Panc1 (cell line): ENCODE results near the gene EMSY. TPM values are rescaled to one million over a fixed set of nuclear protein-coding genes. Genes with fewer than 3 reads are reported as not detected.

ENCODE experiments used
- ATAC-seq: fragments of 200-7000 bp; cut with Tn5 transposase; 2 replicates; pipeline ENCODE4 v1.9.1; 2020; ENCODE audit warnings: mild to moderate bottlenecking, moderate library complexity
- BruUV-seq: library from RNA; stranded (reverse); fragments of 400-500 nt; replicated peaks from 2 replicates; lab custom pipeline; 2021; lab: Mats Ljungman, UMichigan
- CTCF ChIA-PET: fragments of 300-600 bp; sonication (Branson Sonifier 250); formaldehyde crosslinking; loops from one replicate; lab custom pipeline; 2022; ENCODE audit warnings: antibody characterized with exemption; lab: Charles Lee
- POLR2A ChIA-PET: fragments of 300-600 bp; sonication (Branson Sonifier 250); formaldehyde crosslinking; loops from one replicate; lab custom pipeline; 2022; ENCODE audit warnings: antibody characterized with exemption; lab: Charles Lee
- DNase-seq: peaks from one replicate; pipeline ENCODE4 v3.0.0-alpha.2; 2010; ENCODE audit warnings: low read depth, low spot score
- H3K27ac ChIP-seq: 2 replicates; pipeline ENCODE4 v1.5.1; 2011; ENCODE audit warnings: mild to moderate bottlenecking, low read length, inconsistent platforms
- H3K27me3 ChIP-seq: fragments of 200-500 bp; sonication (Bioruptor generic); 2 replicates; pipeline ENCODE4 v1.6.0; 2014; ENCODE audit warnings: low read length, inconsistent platforms; ENCODE audit not compliant: control insufficient read depth, insufficient read depth
- H3K36me3 ChIP-seq: fragments of 200-500 bp; sonication (Bioruptor generic); 2 replicates; pipeline ENCODE4 v1.5.1; 2014; ENCODE audit warnings: inconsistent platforms, mild to moderate bottlenecking, low read length, moderate library complexity; ENCODE audit not compliant: control insufficient read depth, insufficient read depth
- H3K4me1 ChIP-seq: 2 replicates; pipeline ENCODE4 v1.5.1; 2011; ENCODE audit warnings: inconsistent platforms, mild to moderate bottlenecking, low read length, moderate library complexity; ENCODE audit not compliant: control insufficient read depth, insufficient read depth
- H3K4me3 ChIP-seq, 2 experiments: 2 replicates each; pipeline ENCODE4 v1.5.1; 2011 to 2012; ENCODE audit warnings: low read depth in 2 of 2, low read length in 2 of 2, mild to moderate bottlenecking in 2 of 2, inconsistent platforms in 1 of 2, moderate library complexity in 1 of 2
- H3K9me3 ChIP-seq: fragments of 200-500 bp; sonication (Bioruptor generic); 2 replicates; pipeline ENCODE4 v1.5.1; 2014; ENCODE audit warnings: low read depth, mild to moderate bottlenecking, inconsistent platforms, low read length, moderate library complexity; ENCODE audit not compliant: control insufficient read depth, insufficient read depth
- CTCF ChIP-seq: fragments of 450-650 bp; IDR thresholded peaks from 2 replicates; pipeline ENCODE4 v1.5.1; 2017; ENCODE audit warnings: mild to moderate bottlenecking
- POLR2AphosphoS5 ChIP-seq: IDR thresholded peaks from 2 replicates; pipeline ENCODE4 v1.6.1; 2012; ENCODE audit warnings: mild to moderate bottlenecking, low read depth, low read length, moderate library complexity
- REST ChIP-seq, 2 experiments: IDR thresholded peaks; 2 replicates each; pipeline ENCODE4 v1.6.1; 2011 to 2012; ENCODE audit warnings: low read depth in 2 of 2, control low read depth in 1 of 2, low read length in 1 of 2, mild to moderate bottlenecking in 1 of 2, moderate library complexity in 1 of 2; ENCODE audit not compliant: insufficient read depth in 1 of 2
- SIN3A ChIP-seq: IDR thresholded peaks from 2 replicates; pipeline ENCODE4 v1.6.1; 2012; ENCODE audit warnings: low read depth, mild to moderate bottlenecking, low read length, moderate library complexity, borderline replicate concordance; ENCODE audit not compliant: insufficient read depth
- TCF7L2 ChIP-seq: IDR thresholded peaks from 2 replicates; pipeline ENCODE4 v1.6.1; 2011; ENCODE audit warnings: mild to moderate bottlenecking, low read depth, low read length, inconsistent platforms
- in situ Hi-C: cut with HindIII; loops from 2 replicates; pipeline ENCODE4 v1.10.0; 2016; ENCODE audit warnings: low sequenced_read_pairs, low pct_unique_long_range_greater_than_20kb
- intact Hi-C: fragments of 100-400 bp; cut with micrococcal nuclease; formaldehyde crosslinking; loops from one replicate; pipeline ENCODE4 v1.10.0; 2022; ENCODE audit not compliant: unreplicated experiment
- total RNA-seq: library from RNA; stranded (reverse); gene quantifications from one replicate; pipeline ENCODE4 v1.2.1, GENCODE V29; 2021; ENCODE audit not compliant: unreplicated experiment

EMSY gene
- total RNA-seq, 1 experiment from 2014 or later, result 26.4 TPM

GRCh38 chr11:76598426-76598839 is 153.6 kb downstream of the EMSY start:
- Histone ChIP-seq H3K27ac (no peak overlapping the region), H3K4me3 (no peak overlapping the region), H3K27me3 (no peaks in the 10 kb centered on the region), H3K36me3 (no peaks in the 10 kb centered on the region), H3K4me1 (no peaks in the 10 kb centered on the region; the same call in 1 of the 2 replicates), H3K9me3 (no peaks in the 10 kb centered on the region)
- intact Hi-C loops, result loop anchor here (1.0 kb wide), 1 partner anchor 81 kb away; no protein-coding TSS in a partner anchor
- peak; percentile 24 for DNase-seq
- CTCF ChIA-PET, result interaction anchor here (0.6 to 1.9 kb wide), 9 partner anchors 44 to 439 kb away, joined by 3 to 10 read pairs (median 6); no protein-coding TSS in a partner anchor
- in situ Hi-C loops, result no loop called here
- no peak for TF ChIP-seq POLR2AphosphoS5
- peak; percentile 91 for TF ChIP-seq CTCF
- BruUV-seq, result no TSS peak
- POLR2A ChIA-PET, result interaction anchor here (0.7 kb wide), 1 partner anchor 859 kb away, joined by 4 read pairs; no protein-coding TSS in a partner anchor
- ATAC-seq, result peak; percentile 87

- Histone ChIP-seq H3K27me3 (no peaks in the 10 kb centered on the region), H3K9me3 (no peaks in the 10 kb centered on the region), H3K4me3 (no peak overlapping the region), H3K36me3 (no peaks in the 10 kb centered on the region), H3K27ac (no peak overlapping the region), H3K4me1 (no peaks in the 10 kb centered on the region; the same call in 1 of the 2 replicates)
- DNase-seq (no peak), ATAC-seq (peak; percentile 35; the same call in 1 of the 2 replicates)
- CTCF ChIA-PET, result interaction anchor here (0.6 to 1.9 kb wide), 8 partner anchors 73 to 438 kb away, joined by 3 to 10 read pairs (median 6); no protein-coding TSS in a partner anchor
- no TSS peak for BruUV-seq
- TF ChIP-seq SIN3A (no peak), CTCF (no peak), POLR2AphosphoS5 (no peak), REST (IDR thresholded peaks at IDR 0.05; ENCODE audit: insufficient read depth in 1 of 2, low read depth in 2 of 2, low read length in 1 of 2) (no peak), TCF7L2 (no peak)
- intact Hi-C loops, result no loop called here
- in situ Hi-C loops, result no loop called here
- POLR2A ChIA-PET, result interaction anchor here (0.7 kb wide), 1 partner anchor 860 kb away, joined by 4 read pairs; no protein-coding TSS in a partner anchor
Observed at GRCh38 chr11:76599041-76600013, 154.5 kb downstream of the EMSY start.
